HG02981 (cell line): Measurements from ENCODE around the gene PLA2R1.
"Not testable (repeated sequence)": the region's sequence is repeated elsewhere in the genome, so short reads cannot be mapped to it uniquely, and the experiment has no call there.

Experiments used
- ATAC-seq: cut with Tn5 transposase; IDR thresholded peaks from one replicate; pipeline ENCODE4 v1.9.1; 2021; ENCODE audit warnings: mild to moderate bottlenecking, moderate library complexity; ENCODE audit not compliant: unreplicated experiment

Gene PLA2R1

GRCh38 chr2:159984034-159984433 is 78.4 kb downstream of the PLA2R1 start:
- ATAC-seq = no peak

GRCh38 chr2:159982842-159983785 is 79.3 kb downstream of the PLA2R1 start:
- ATAC-seq = no peak

DNA sequence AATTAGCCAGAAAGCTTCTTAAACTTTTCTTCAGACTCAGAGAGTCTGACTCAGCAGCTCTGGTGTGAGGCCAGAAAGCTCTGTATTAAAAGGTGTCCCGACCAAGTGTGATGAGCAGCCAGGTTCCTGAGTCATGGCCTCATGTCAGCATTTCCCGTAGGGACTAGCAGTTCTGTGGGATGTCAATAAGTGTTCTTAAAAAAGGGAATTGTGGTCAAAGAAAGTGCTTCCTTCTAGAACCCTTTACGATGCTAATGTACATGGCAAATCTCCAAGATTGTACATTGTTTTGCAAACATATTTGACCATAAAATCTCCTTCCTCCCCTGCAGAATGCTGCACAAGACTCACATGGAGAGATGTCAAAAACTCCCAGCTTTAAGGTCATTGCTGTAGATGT is 80.1 kb downstream of the PLA2R1 start:
- ATAC-seq = no peak

GRCh38 chr2:159976527-159977160 is 85.8 kb downstream of the PLA2R1 start:
- no peak for ATAC-seq

GRCh38 chr2:159973325-159973724 is 89.1 kb downstream of the PLA2R1 start:
- ATAC-seq = no peak

DNA sequence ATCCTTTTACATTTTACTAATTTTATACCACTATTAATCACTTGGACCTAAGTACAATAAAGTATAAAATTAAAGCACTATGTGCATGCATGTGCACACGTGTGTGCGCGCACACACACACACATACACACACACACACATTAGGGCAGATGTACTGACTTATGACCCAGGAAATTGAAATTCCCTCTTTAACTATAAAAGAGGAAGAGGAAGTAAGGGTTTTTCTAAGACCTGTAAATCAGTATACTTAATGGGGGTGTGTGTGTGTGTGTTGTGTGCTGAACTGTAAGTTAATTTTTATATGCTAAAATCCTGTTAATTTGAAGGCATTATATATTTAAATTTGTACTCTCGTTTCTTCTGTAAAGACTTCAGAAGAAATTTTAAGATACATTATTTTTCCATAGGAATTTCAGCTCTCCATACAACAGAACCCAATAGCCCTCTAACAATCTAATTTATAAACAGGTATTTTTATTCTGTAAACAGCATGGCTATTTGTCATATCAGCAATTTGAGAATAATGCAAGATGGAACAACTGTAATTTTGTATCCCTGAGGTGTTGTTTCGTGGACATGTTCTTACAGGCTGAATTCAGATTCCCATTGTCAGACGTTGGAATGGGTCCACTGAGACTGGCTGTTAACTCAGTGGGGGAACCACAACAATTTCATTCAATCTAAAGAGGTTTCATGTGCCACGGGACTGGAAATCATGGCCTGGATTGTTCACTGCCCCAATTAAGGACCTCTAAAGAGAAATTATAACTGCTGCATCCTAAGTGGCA is 90.9 kb downstream of the PLA2R1 start:
- peak; percentile 64 for ATAC-seq

DNA sequence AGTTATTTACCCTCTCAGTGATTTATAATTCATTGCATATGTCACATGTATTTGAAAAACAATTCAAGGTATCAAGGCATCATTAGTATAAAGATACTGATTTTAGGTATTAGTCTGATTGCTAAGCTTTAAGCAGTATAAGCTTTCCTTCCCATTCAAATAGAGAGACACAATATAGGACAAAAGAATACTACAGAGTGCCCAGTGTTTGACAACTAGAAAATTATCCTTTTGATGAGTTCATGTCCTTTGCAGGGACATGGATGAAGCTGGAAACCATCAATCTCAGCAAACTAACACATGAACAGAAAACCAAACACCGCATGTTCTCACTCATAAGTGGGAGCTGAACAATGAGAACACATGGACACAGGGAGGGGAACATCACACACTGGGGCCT is 91.9 kb downstream of the PLA2R1 start:
- ATAC-seq = not testable (repeated sequence)

DNA sequence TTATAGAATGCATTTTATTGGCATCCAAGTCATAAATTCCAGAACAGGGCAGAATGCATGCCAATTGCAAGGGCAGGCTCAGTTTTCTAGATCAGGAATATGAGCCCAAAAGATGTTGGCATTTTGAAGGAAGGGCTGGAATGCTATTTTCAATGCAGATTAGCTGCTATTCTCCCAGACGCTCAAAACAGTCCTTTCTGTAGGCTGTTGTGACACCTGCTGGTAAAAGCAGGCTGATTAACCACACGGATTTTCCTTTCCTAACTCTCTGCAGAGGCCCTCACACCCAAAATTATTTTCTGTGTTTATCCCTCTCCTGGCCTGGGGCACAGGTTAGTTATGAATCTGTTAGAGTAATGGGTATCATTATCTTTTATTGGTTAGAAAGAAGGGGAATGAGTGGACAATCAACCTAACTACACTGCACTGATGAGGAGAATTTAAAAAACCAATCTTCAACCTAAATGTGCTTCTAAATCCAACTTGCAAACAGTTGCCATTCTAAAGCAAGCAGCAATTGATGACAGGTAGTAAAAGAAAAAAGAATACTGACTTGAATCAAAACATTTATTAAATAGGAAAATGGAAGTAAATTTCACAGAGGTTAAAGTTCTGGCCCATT is 94.0 kb downstream of the PLA2R1 start:
- ATAC-seq = peak; percentile 51

- peak; percentile 57 for ATAC-seq
Measured at GRCh38 chr2:159963700-159964099, 98.7 kb downstream of the PLA2R1 start.

DNA sequence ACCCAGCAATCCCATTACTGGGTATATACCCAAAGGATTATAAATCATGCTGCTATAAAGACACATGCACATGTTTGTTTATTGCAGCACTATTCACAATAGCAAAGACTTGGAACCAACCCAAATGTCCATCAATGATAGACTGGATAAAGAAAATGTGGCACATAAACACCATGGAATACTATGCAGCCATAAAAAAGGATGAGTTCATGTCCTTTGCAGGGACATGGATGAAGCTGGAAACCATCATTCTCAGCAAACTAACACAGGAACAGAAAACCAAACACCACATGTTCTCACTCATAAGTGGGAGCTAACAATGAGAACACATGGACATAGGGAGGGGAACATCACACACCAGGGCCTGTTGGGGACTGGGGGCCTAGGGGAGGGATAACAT is 99.9 kb downstream of the PLA2R1 start:
- ATAC-seq = not testable (repeated sequence)

- no peak for ATAC-seq
Measured at GRCh38 chr2:159961451-159961850, 101.0 kb downstream of the PLA2R1 start.

GRCh38 chr2:159961037-159961436 is 101.4 kb downstream of the PLA2R1 start:
- ATAC-seq = no peak

- ATAC-seq = peak; percentile 40
Measured at GRCh38 chr2:159960414-159960813, 102.0 kb downstream of the PLA2R1 start.

DNA sequence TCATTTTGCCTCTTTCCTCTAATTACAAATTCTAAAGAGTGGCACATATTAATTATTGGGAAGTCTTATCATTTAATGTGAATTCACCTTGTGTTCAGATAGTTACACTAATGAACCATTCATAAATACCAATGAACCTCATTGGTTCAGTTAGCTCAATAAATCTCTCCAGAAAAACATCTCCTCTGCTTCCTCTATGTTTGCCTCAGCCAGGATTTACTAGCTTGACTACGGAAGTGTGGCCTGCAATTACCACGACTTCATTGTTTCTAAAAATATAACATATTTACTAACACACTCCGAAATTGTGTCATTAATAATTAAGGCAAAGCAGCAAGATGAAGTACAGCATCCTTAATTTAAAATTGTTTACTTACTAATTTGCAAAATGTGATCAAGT is 103.3 kb downstream of the PLA2R1 start:
- ATAC-seq = no peak

DNA sequence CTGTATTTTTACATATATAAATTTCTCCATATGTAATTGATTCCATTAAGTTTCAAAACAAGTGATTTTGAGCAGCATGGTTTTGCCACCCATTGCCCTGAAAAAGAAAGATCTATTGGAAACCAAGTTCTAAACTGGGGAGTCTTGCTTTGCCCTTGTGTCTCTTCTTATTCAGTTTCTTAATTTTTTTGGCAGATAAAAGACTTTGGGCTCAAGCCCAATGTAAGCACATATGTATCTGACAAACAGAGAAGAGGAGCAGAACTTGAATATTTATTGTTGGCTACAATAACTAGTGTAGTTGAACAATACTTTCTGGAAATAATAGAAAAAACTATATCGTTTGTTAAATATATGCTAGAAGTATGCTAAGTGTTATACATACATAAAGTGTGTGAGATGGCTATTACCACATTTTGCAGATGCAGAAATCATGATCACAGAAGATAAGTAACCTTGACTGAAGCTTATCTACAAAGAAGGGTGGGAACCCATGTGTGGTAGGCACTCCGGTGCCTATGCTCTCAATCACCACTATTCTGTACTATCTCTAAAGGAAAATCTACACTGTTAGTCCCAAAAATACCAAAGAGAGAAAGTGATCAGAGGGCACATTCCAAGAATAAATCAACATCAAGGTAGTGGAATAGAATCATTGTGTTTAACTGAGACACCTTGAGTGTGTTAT is 109.1 kb downstream of the PLA2R1 start:
- no peak for ATAC-seq

DNA sequence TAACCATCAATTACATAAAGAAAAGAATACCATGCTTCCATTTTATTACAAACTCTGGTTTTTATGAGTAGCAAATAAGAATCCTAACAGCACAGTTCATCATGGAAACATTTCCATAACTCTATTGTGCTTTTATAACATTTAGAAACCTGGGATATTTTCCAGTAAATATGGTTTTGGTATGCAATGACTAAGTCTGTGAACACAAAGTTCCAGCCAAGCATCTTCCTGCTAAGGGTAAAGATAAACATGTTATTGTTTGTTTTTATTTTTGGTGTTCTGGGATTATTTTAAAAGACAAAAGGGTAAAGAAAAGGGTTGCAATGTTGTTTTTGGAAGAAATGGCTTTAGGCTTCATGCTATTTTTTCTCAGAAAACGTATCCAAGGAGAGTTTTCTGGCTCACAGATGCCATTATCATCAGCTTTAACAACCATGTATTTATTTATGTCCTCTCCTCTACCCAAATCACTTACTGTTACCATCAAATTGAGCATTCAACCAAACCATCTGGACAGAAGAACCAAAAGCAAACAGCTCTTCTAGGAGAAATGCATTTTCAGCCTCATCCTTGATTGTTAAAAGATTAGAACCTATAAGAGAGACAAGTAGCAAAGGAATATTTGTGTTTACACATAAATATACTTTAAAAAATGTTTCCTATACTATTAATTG is 116.0 kb downstream of the PLA2R1 start:
- ATAC-seq = no peak

DNA sequence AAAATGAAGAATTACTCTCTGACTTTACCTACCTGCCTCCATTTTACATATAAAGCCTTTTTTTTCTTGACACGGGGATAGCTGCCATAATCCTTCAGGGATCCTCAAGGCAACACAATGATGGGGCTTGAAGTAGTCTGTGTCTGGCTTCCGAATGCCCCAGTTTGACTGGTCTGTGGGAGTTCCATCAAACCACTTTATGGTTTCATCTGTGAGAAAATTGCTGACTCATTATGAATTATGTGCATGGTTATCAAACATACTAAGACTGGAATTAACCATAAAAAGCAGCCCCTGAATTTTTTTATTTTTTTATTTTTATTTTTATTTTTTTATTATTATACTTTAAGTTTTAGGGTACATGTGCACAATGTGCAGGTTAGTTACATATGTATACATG is 117.5 kb downstream of the PLA2R1 start:
- no peak for ATAC-seq

DNA sequence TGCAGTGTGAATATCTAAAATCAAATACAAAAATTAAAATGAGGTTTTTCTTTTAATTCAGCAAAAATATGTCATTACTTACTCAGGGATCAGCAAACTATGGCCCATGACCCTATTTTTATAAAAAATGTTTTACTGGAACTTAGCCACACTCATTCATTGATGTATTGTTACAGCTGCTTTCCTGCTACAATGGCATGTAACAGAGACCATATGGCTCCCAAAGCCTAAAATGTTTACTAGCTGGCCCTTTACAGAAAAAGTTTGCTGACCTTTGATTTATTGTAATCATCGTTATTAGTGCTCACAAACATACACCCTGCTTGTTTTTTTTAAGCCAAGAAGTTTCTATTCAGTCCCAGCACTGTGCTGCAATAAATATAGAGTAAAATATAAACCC is 120.3 kb downstream of the PLA2R1 start:
- no peak for ATAC-seq

DNA sequence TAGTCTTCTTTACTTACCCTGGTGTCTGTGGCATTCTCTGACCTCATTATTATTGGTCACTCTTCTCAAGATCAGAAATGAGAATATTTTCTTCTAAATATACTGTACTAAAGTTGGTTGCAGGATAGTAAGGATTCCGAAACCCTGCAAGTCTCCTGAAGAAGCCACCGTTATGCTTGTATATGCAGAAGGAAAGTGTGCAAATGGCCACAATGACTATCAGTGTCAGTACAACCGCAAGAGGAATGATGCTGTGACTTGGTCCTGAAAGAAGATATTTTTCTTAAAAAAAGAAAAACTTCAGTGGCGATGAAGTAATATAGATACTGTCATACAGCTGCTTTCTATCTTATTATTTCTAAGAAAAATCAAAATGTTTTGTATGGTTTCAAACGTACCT is 120.7 kb downstream of the PLA2R1 start:
- ATAC-seq = no peak

DNA sequence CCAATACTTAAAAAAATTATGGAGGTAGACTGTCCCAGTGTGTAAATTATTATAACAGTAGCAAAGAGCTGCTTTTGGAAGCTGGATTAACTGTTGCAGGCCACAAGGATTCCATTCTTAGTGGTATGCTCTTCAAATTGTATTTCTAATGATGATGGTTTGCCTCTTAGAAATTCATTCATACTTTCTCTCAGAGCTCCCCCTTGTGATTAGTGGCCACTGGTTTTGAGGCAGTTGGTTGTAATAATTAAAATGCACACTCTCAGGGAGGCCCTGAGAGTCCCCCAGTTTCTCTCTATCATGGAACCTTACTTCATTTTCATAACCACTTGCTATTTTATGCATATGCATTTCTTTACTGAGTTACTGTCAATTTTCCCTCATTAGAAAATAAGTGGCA is 122.5 kb downstream of the PLA2R1 start:
- ATAC-seq = peak; percentile 80
